DMS79 (cell line): ENCODE data around the gene VTI1A.
A peak's percentile ranks its signal among the peaks of the same experiment; 100 is the strongest.
"Not testable (repeated sequence)": the region's sequence is repeated elsewhere in the genome, so short reads cannot be mapped to it uniquely, and the experiment has no call there.

Experiments
- DNase-seq: peaks from one replicate; lab custom pipeline; 2025; lab: John Stamatoyannopoulos, UW

VTI1A gene

GRCh38 chr10:112507046-112507445, 60.0 kb downstream of the VTI1A start:
- no peak for DNase-seq

- DNase-seq, result no peak
Observed at GRCh38 chr10:112507988-112508387, 61.0 kb downstream of the VTI1A start.

GRCh38 chr10:112509558-112510291, 62.7 kb downstream of the VTI1A start:
- DNase-seq, result no peak

- DNase-seq, result no peak
Observed at GRCh38 chr10:112510384-112510783, 63.4 kb downstream of the VTI1A start.

- no peak for DNase-seq
Observed at GRCh38 chr10:112512294-112512693, 65.3 kb downstream of the VTI1A start.

- no peak for DNase-seq
Observed at GRCh38 chr10:112515126-112515525, 68.1 kb downstream of the VTI1A start.

- DNase-seq, result no peak
Observed at GRCh38 chr10:112515852-112516251, 68.8 kb downstream of the VTI1A start.

GRCh38 chr10:112517451-112517862, 70.4 kb downstream of the VTI1A start:
- no peak for DNase-seq

- DNase-seq, result no peak
Observed at GRCh38 chr10:112519133-112519761, 72.2 kb downstream of the VTI1A start.

- DNase-seq, result no peak
Observed at GRCh38 chr10:112520914-112521313, 73.9 kb downstream of the VTI1A start.

- DNase-seq, result no peak
Observed at GRCh38 chr10:112524641-112525040, 77.6 kb downstream of the VTI1A start.

GRCh38 chr10:112525200-112525599, 78.2 kb downstream of the VTI1A start:
- DNase-seq, result no peak

- DNase-seq, result no peak
Observed at GRCh38 chr10:112526139-112526538, 79.1 kb downstream of the VTI1A start.

GRCh38 chr10:112526906-112527305, 79.9 kb downstream of the VTI1A start:
- no peak for DNase-seq

- no peak for DNase-seq
Observed at GRCh38 chr10:112528235-112528634, 81.2 kb downstream of the VTI1A start.

- DNase-seq, result no peak
Observed at GRCh38 chr10:112531421-112531820, 84.4 kb downstream of the VTI1A start.

GRCh38 chr10:112532189-112532588, 85.2 kb downstream of the VTI1A start:
- DNase-seq, result no peak

GRCh38 chr10:112532956-112533355, 85.9 kb downstream of the VTI1A start:
- no peak for DNase-seq

GRCh38 chr10:112533916-112534315, 86.9 kb downstream of the VTI1A start:
- no peak for DNase-seq

- no peak for DNase-seq
Observed at GRCh38 chr10:112535531-112535951, 88.5 kb downstream of the VTI1A start.

GRCh38 chr10:112536663-112537062, 89.6 kb downstream of the VTI1A start:
- DNase-seq, result no peak

- no peak for DNase-seq
Observed at GRCh38 chr10:112538168-112538567, 91.2 kb downstream of the VTI1A start.

GRCh38 chr10:112539340-112539739, 92.3 kb downstream of the VTI1A start:
- peak; percentile 4 for DNase-seq

GRCh38 chr10:112542823-112543222, 95.8 kb downstream of the VTI1A start:
- DNase-seq, result not testable (repeated sequence)
